Measurements from ENCODE around the gene PCGF1.

PCGF1 gene

DNA sequence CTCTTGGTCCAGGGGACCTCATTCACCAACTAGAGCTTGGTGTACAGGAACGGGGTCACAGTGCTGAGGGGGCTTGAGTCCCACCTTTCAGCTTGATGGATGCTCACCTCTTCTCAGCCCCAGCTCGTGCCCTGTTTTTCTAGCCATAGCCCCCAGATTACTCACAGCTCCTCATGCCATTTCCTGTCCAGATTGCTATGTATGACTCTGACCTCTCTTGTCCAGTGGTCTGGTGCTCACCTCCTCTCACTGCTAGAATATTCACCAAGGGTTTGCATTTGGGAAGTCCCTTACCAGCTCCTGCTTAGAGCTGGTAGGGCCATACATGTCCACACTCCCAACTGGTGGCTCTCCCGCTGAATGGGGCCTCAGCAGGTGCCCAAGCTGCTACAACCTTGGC, 13.9 kb downstream of the PCGF1 start:
- peaks cover 10% of the 10 kb centered on the region for H3K79me2 ChIP-seq (ENCODE audit: insufficient read depth, low read length)
- no peaks in the 10 kb centered on the region for H3K27me3 ChIP-seq (ENCODE audit: insufficient read depth, low read length, poor library complexity)
- no peaks in the 10 kb centered on the region for H3K9me3 ChIP-seq (ENCODE audit: insufficient read depth, low read length, severe bottlenecking)
- TF ChIP-seq, protein P1, sequence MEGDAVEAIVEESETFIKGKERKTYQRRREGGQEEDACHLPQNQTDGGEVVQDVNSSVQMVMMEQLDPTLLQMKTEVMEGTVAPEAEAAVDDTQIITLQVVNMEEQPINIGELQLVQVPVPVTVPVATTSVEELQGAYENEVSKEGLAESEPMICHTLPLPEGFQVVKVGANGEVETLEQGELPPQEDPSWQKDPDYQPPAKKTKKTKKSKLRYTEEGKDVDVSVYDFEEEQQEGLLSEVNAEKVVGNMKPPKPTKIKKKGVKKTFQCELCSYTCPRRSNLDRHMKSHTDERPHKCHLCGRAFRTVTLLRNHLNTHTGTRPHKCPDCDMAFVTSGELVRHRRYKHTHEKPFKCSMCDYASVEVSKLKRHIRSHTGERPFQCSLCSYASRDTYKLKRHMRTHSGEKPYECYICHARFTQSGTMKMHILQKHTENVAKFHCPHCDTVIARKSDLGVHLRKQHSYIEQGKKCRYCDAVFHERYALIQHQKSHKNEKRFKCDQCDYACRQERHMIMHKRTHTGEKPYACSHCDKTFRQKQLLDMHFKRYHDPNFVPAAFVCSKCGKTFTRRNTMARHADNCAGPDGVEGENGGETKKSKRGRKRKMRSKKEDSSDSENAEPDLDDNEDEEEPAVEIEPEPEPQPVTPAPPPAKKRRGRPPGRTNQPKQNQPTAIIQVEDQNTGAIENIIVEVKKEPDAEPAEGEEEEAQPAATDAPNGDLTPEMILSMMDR (IDR thresholded peaks at IDR 0.05; ENCODE audit: borderline replicate concordance, extremely low read depth, low read length, poor library complexity, severe bottlenecking): no peak
- no peak for TF ChIP-seq EZH2 (IDR thresholded peaks at IDR 0.05; ENCODE audit: borderline replicate concordance, low read depth, low read length, severe bottlenecking)
- H4K20me1 ChIP-seq (ENCODE audit: insufficient read depth, low read length): no peaks in the 10 kb centered on the region
- H3K27ac ChIP-seq (ENCODE audit: low read length): no peak overlapping the region
- peaks cover 15% of the 10 kb centered on the region for H3K4me1 ChIP-seq (ENCODE audit: insufficient read depth, low read length)
- no peak overlapping the region for H3K4me3 ChIP-seq (ENCODE audit: low read depth in 1 of 2, low read length in 2 of 2)
- H2AFZ ChIP-seq (ENCODE audit: low read depth, low read length): no peak overlapping the region
- peaks cover 57% of the 10 kb centered on the region for H3K36me3 ChIP-seq (ENCODE audit: insufficient read depth, low read length)
- DNase-seq (no peak), ATAC-seq (ENCODE audit: insufficient read depth, low read depth) (no peak)
- H3K4me2 ChIP-seq (ENCODE audit: insufficient read depth, low read length): no peak overlapping the region
- H3K9ac ChIP-seq (ENCODE audit: low read depth, low read length): no peak overlapping the region

DNA sequence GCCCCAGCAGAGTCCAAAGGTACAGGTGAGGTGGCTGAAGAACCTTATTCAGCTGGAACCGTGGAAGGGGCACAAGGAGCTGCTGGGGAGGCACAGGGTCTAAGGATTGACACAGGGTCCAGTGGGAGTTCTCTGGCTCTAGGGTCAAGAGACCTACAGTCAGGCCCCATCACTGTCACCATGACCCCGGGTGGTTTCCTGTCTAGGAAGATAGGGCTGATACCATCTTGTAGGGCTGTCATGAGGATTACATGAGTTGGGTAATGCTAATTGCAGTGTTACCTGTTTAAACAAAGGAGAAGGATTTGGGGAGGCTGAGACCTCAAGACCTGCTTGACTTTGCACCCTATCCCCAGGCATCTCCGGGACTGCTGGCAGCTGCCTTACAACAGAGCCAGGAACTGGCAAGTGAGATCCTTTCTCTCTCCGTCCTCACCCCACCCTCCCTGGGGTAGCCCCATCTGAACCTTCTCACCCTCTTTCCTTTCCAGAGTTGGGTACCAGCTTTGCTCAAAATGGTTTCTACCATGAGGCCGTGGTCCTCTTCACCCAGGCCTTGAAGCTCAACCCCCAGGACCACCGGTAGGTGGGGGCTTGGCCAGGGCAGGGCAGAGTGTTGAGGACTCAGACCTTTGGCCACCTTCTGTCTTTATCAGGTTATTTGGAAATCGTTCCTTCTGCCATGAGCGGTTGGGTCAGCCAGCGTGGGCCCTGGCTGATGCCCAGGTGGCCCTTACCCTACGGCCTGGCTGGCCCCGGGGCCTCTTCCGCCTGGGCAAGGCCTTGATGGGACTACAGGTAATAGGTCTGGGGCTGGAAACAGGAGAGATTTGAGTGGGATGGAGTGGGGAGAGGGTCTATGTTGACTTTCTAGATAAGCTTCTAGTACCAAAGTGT, 15.6 kb downstream of the PCGF1 start:
- DNase-seq: no peak
- Histone ChIP-seq H3K9ac (ENCODE audit: low read depth, low read length) (no peak overlapping the region), H3K27ac (ENCODE audit: low read length) (no peak overlapping the region), H3K4me1 (ENCODE audit: insufficient read depth, low read length) (peaks cover 4% of the 10 kb centered on the region), H2AFZ (ENCODE audit: low read depth, low read length) (no peak overlapping the region), H3K27me3 (ENCODE audit: insufficient read depth, low read length, poor library complexity) (no peaks in the 10 kb centered on the region), H3K79me2 (ENCODE audit: insufficient read depth, low read length) (peaks cover 4% of the 10 kb centered on the region), H3K36me3 (ENCODE audit: insufficient read depth, low read length) (peaks cover 67% of the 10 kb centered on the region), H4K20me1 (ENCODE audit: insufficient read depth, low read length) (no peaks in the 10 kb centered on the region), H3K9me3 (ENCODE audit: insufficient read depth, low read length, severe bottlenecking) (no peaks in the 10 kb centered on the region), H3K4me3 (ENCODE audit: low read depth in 1 of 2, low read length in 2 of 2) (no peak overlapping the region), H3K4me2 (ENCODE audit: insufficient read depth, low read length) (no peak overlapping the region)
- ATAC-seq (ENCODE audit: insufficient read depth, low read depth): no peak
- TF ChIP-seq, protein P1 (IDR thresholded peaks at IDR 0.05; ENCODE audit: borderline replicate concordance, extremely low read depth, low read length, poor library complexity, severe bottlenecking): no peak
- TF ChIP-seq EZH2 (IDR thresholded peaks at IDR 0.05; ENCODE audit: borderline replicate concordance, low read depth, low read length, severe bottlenecking): no peak

DNA sequence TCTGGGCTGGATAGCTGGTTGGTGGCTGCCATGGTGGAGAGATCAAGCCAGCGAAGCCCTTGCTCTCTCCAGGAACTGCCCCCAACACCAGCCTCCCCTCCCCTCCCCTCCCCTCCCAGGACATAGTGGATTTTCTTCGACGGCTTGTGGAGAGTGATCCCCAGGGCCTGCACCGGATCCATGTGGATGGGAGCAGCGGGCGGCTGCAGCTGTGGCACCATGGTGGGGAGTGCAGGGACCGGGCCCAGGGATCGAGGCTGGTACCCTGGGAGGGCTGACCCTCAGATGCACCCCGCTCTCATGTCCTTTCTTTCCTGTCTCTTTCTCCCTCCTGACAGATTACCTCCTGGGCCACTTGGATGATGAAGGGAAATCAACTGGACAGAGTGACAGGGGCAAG, 17.6 kb downstream of the PCGF1 start:
- peaks cover 18% of the 10 kb centered on the region for H3K79me2 ChIP-seq (ENCODE audit: insufficient read depth, low read length)
- no peak overlapping the region for H3K4me2 ChIP-seq (ENCODE audit: insufficient read depth, low read length)
- TF ChIP-seq, protein P1 (IDR thresholded peaks at IDR 0.05; ENCODE audit: borderline replicate concordance, extremely low read depth, low read length, poor library complexity, severe bottlenecking): no peak
- TF ChIP-seq EZH2 (IDR thresholded peaks at IDR 0.05; ENCODE audit: borderline replicate concordance, low read depth, low read length, severe bottlenecking): no peak
- H3K4me3 ChIP-seq (ENCODE audit: low read depth in 1 of 2, low read length in 2 of 2): no peak overlapping the region
- ATAC-seq (ENCODE audit: insufficient read depth, low read depth) (no peak), DNase-seq (no peak)
- peaks cover 2% of the 10 kb centered on the region; the same call in 1 of the 2 replicates for H3K4me1 ChIP-seq (ENCODE audit: insufficient read depth, low read length)
- no peaks in the 10 kb centered on the region for H4K20me1 ChIP-seq (ENCODE audit: insufficient read depth, low read length)
- H3K36me3 ChIP-seq (ENCODE audit: insufficient read depth, low read length): peaks cover 84% of the 10 kb centered on the region
- H3K9me3 ChIP-seq (ENCODE audit: insufficient read depth, low read length, severe bottlenecking): no peaks in the 10 kb centered on the region
- H3K27ac ChIP-seq (ENCODE audit: low read length): no peak overlapping the region
- no peak overlapping the region for H3K9ac ChIP-seq (ENCODE audit: low read depth, low read length)
- no peak overlapping the region for H2AFZ ChIP-seq (ENCODE audit: low read depth, low read length)
- no peaks in the 10 kb centered on the region for H3K27me3 ChIP-seq (ENCODE audit: insufficient read depth, low read length, poor library complexity)

Measured in DND-41 (cell line).